Kasumi-1 (cell line): ENCODE results near the gene CIDEA.

ENCODE experiments used
- DNase-seq, 2 experiments: peaks; one replicate each; lab custom pipeline; 2025; lab: John Stamatoyannopoulos, UW

CIDEA gene

DNA sequence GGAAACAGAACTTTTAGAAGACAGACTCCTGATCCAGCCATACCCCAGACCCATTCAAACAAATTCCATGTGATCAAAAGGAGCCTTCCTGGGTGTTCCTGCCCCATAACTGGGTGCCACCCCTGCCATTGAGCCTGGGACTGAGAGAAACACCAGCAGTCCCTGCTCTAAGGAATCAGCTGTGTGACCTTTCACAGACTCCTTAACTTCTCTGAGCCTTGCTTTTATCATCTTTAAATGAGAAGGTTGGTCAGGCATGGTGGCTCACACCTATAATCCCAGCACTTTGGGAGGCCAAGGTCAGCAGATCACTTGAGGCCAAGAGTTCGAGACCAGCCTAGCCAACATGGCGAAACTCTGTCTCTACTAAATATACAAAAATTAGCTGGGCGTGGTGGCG, 20.6 kb downstream of the CIDEA start:
- no peak for DNase-seq

DNA sequence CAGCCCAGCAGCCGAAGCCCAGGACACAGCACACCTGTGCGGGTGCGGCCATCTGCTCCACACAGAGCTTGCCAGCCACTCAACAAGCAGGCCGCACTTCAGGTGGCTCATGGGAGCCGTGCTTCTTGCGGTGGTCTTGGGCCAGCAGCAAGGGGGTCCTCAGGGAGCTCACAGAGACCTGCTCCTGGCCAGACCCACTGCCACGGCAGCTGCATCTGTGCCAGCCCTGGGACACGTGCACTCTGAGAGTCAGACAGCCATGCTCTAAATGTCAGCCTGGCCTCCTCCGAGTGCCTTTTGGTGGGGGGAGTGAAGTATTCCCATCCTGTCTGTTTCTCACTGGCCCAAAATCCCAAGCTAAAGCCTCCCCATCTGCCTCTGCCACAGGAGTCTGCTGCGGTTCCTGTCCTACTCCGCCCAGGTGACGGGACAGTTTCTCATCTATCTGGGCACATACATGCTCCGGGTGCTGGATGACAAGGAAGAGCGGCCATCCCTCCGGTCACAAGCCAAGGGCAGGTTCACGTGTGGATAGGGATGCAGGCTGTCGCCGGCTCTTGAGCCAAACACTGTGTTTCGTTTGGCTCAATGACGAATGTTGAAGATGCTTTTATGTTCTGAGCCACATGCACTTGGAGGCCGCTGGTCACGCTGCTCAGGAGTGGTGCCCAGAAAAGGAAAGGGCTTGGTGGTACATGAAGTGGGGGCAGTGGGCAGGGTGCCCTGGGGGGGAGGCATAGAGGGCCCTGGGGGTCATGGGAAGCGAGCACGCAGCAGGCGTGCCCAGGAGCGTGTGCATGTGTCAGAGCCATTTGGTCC, 22.8 kb downstream of the CIDEA start:
- DNase-seq, result no peak

DNA sequence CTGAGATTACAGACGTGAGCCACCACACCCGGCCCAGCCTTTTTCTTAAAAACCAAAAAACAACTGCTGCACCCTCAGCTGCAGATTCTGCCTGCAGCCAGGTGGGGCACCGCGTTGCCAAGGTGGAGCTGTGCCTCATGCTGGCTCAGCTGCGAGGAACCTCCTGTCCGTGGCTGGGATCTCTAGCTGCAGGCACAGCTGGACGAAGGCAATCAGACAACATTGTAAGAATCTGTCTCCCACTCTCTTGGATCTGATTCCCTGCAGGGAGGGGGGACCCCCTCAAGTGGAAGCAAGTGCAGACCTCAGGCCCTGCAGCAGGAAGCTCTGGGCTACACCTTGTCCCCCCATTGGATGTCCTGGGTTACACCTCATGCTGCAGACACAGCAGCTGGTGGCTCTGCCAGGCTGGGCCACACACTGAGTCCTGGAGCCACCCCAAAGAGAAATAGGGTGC, 24.1 kb downstream of the CIDEA start:
- DNase-seq, result no peak

GRCh38 chr18:12278741-12279682, 24.9 kb downstream of the CIDEA start:
- peak; percentile 65 to 72 for DNase-seq

GRCh38 chr18:12279781-12280531, 25.8 kb downstream of the CIDEA start:
- no peak for DNase-seq

- DNase-seq, result no peak
Observed at GRCh38 chr18:12281861-12282260, 27.7 kb downstream of the CIDEA start.

GRCh38 chr18:12282442-12283039, 28.4 kb downstream of the CIDEA start:
- no peak for DNase-seq

DNA sequence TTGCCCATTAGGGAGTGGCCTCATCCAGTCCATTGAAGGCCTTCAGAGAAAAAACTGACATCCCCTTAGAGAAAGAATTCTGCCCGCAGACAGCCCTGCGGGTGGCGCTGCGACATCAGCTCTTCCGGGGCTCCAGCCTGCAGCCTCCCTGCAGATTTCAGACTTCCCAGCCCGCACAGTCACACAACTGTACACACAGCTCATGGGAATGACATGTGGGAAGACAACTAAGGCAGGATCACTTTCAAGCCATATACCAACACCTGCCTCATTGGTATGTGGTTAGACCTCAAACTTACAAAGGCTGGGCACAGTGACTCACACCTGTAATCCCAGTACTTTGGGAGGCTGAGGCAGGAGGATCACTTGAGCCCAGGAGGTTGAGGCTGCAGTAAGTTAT, 29.1 kb downstream of the CIDEA start:
- peak; percentile 26 to 35 for DNase-seq

DNA sequence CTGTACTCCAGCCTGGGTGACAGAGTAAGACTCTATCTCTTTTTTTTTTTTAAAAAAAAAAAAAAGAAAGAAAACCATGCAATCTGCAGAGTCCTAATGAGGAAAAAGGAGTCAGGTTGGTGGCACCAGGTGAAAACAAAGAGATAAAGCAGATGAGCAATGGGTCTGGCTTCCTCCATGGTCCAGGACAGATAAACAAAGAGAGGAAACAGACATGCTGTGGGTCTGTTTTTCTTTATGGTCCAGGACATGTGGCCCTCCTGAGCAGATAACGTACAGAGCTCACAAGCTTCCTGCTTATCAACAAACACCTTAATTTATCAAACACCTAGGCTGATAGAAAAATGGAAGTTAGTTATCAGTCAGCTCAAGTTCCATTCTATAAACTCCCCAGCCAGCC, 29.5 kb downstream of the CIDEA start:
- no peak for DNase-seq

- DNase-seq, result no peak
Observed at GRCh38 chr18:12287131-12287681, 33.0 kb downstream of the CIDEA start.

DNA sequence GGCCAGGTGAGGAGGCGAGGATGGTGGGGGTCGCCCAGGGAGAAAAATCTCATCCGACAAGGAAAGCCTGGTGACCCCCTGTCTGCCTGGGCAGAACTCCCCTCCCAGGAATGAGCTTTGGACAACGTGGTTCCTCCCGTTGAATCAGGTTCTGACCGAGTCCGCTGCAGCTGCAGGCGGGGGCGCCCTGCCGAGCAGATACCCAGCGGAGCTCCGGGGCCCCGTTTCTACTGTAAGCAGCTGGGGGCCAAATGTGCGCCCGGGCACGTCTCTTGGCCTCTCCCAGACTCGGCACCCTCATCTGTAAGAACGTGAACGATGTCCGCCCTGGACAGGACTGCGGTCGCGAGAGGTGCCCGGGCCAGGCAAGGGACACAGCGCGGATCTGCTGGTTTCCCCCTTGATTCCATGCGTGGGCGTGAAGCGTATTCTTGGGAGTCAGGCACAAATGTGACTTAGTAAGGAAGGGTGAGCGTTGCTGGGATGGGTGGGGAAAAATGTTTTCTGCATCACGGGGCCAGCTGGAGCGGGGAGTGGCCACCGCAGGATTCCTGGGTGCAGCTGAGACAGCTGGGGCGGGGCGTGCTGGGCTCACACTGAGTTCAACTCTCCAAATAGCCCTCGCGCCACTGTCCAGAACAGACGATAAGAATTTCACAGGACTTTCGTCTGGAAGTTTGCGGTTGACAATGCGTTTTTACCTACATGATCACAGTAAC, 33.7 kb downstream of the CIDEA start:
- no peak for DNase-seq

- DNase-seq, result no peak
Observed at GRCh38 chr18:12288403-12288755, 34.2 kb downstream of the CIDEA start.

DNA sequence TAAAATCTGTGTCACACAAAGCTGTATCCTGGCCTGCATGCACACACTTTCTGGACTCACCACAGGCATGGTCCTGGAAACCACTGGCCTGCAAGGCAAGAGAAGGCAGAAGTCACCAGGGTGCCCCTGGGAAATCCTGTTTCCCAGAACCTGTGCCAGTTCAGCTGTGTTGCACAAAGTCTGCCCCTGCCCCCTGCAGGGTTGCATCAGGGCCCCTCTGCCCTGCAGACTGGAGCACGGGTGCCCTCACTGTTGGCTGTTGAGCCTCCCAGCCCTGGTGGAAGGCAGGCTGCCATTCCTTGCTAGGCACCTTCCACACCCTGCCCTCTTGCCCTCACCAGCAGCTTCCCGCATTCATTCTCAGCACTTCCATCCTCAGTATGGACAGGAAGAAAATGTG, 35.9 kb downstream of the CIDEA start:
- no peak for DNase-seq

DNA sequence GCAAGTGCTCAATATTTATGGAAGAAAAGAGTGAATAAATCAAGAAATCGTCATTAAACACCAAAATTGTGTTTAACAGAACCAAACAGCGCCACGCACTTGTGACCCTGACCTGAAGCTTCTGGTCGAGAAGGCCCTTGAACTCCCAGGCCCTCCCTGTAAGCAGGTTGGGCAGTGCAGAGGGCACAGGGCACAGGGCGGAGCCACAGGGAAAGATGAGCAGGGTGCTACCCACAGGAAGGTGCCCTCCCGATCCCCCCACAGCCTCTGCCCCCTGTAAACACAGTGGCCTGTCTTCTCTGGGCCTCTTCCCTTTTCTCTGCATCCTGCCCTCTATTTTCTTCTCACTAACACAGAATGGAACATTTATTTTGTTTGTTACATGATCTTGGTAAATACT, 37.0 kb downstream of the CIDEA start:
- DNase-seq, result peak in 1 of 2 experiments; percentile 14

DNA sequence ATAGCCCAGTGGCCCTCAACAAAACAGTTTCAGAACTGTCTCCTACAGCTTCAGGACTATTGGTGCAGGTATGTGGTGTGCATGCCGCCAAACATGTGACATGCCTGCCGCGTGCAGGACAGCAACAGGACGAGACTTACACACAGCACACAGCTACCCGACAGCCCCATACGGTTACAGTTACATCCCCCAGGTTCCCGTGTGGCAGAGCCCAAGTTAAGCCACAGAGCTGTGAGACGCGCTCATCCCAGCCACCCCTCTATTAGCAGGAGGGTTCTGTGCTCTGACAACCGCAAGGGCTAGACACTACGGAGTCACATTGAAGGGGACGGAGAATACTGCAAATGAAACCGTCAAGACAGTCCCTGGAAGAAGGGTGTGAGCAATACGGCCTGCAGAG, 37.5 kb downstream of the CIDEA start:
- peak; percentile 39 to 45 for DNase-seq

- no peak for DNase-seq
Observed at GRCh38 chr18:12293831-12294230, 39.7 kb downstream of the CIDEA start.

DNA sequence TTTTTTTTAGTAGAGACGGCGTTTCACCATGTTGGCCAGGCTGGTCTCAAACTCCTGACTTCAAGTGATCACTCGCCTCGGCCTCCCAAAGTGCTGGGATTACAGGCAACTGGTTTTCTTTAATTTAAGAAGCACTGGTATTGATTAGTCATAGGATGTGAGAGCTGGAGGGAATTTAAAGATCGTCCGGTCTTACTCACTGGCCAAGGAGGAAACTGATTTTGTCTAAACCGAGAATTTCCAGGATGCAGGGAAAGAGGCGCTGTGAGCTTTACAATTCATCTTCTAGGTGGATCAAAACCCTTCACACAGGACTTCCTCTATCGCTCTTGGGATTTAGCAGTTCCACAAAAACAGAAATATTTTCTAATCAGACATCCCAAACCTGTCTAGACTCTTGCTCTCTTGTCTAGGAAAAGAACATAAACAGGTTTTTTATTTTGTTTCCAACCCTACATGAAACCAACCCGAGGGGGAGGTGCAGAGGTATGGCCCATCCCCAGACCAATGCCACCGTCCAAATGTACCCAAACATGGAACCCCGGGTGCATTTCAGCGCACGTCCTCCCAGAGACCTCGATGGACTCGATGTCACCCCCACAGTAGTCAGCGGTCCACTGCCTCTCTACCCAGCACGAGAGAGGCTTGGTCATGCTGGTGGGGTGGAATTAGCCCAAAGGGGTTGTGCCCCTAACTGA, 41.4 kb downstream of the CIDEA start:
- DNase-seq, result no peak

DNA sequence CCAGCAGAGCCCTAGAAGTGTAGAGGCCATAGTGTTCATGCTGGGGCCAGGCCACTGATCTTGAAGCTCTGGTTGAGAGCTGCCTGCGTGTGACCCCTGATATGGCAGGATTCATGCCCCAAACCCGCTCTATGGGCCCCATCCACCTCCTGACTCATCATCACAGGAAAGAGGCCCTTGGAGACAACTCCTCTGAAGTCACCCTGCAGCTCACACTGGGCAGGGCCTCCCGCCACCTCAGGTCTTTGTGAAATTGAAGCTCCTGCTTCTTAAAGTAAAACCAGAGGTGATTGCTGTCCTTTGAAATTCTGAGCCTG, 41.9 kb downstream of the CIDEA start:
- peak; percentile 37 to 55 for DNase-seq

GRCh38 chr18:12296457-12296856, 42.3 kb downstream of the CIDEA start:
- no peak for DNase-seq

DNA sequence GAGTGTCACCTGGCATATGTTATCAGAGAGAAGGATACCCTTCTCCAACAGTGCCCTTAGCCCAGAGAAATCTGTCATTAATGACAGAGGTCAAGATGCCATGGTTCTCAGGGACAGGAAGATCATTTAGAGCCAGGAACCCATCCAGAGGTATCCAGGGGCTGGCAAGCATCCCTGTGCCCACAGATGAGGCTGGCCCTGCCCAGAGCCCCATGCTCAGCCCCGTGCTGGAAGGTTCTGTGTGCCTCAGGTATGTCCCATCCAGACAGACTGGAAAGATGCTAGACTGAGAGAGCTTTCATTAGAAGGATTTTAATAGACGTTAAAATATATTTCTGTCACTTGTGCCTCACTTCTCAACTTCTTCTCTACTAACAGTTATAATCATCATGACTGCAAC, 45.7 kb downstream of the CIDEA start:
- DNase-seq, result no peak
